ENCODE data around the gene NABP1. TPM values are rescaled to one million over a fixed set of nuclear protein-coding genes. Genes with fewer than 3 reads are reported as not detected.

NABP1 gene
- total RNA-seq, 3 donors from 2014 or later: 22.1 to 29.8 (median 27.6) TPM

DNA sequence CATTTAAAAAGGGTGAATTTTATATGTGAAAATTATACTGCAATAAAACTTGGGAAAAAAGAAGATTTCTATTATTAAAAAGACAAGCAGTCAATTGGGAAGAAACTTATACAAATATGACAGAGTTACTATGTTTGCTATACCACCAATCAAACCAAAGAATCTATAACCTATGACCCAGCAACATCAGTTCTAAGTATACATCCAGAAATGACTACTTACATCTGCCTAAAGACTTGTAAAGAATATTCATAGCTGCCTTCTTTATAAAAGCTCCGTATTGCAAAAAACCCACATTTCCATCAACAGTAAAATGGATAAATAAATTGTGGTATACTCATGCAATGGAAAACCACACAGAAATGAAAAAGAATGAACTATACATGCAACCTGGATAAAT, 32.9 kb upstream of the NABP1 start:
- DNase-seq (no peak), ATAC-seq (no peak)
- H3K4me1 ChIP-seq (ENCODE audit: low read depth): peaks cover 6% of the 10 kb centered on the region
- H3K9me3 ChIP-seq: no peaks in the 10 kb centered on the region
- intact Hi-C loops (cut with DNase I, micrococcal nuclease): no loop called here
- TF ChIP-seq, protein P1, sequence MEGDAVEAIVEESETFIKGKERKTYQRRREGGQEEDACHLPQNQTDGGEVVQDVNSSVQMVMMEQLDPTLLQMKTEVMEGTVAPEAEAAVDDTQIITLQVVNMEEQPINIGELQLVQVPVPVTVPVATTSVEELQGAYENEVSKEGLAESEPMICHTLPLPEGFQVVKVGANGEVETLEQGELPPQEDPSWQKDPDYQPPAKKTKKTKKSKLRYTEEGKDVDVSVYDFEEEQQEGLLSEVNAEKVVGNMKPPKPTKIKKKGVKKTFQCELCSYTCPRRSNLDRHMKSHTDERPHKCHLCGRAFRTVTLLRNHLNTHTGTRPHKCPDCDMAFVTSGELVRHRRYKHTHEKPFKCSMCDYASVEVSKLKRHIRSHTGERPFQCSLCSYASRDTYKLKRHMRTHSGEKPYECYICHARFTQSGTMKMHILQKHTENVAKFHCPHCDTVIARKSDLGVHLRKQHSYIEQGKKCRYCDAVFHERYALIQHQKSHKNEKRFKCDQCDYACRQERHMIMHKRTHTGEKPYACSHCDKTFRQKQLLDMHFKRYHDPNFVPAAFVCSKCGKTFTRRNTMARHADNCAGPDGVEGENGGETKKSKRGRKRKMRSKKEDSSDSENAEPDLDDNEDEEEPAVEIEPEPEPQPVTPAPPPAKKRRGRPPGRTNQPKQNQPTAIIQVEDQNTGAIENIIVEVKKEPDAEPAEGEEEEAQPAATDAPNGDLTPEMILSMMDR (IDR thresholded peaks at IDR 0.05): no peak
- no peak overlapping the region for H3K4me3 ChIP-seq
- H3K36me3 ChIP-seq (ENCODE audit: low read depth): no peaks in the 10 kb centered on the region

DNA sequence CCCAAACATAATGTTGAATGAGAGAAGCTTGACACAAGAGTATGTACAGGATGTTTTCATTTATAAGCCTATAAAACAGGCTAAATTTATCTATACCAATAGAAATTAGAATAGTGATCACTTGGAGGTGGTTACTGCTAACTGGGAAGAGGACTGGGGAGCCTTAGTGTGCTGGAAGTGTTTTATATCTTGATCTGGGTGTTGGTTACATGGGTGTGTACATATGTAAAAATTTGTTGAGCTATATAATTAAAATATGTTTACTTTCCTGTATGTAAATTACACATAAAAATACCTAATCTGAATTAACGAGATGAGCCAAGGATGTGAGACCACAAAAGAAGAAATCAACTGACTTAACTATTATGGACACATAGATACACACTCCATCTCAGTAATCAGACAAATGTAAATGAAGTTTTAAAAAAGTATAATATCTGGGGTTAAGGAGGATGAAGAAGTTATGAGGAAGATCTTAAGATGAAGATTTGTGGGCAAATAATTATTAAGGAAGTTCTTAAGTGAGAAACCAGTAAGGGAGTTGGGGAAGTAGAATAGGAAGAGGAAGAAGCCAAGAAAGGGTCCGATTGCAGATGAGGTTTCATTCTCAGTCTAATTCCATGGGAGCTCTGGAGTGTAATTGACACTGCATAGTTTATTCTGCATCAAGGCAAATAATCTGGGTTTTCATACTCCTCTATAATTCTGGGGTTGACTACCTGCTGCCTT, 32.3 kb upstream of the NABP1 start:
- peaks cover 6% of the 10 kb centered on the region for H3K4me1 ChIP-seq (ENCODE audit: low read depth)
- H3K4me3 ChIP-seq: no peak overlapping the region
- DNase-seq: no peak
- H3K36me3 ChIP-seq (ENCODE audit: low read depth): no peaks in the 10 kb centered on the region
- TF ChIP-seq, protein P1 (IDR thresholded peaks at IDR 0.05): no peak
- intact Hi-C loops (cut with DNase I, micrococcal nuclease): no loop called here
- peak; percentile 23 for ATAC-seq
- no peaks in the 10 kb centered on the region for H3K9me3 ChIP-seq

DNA sequence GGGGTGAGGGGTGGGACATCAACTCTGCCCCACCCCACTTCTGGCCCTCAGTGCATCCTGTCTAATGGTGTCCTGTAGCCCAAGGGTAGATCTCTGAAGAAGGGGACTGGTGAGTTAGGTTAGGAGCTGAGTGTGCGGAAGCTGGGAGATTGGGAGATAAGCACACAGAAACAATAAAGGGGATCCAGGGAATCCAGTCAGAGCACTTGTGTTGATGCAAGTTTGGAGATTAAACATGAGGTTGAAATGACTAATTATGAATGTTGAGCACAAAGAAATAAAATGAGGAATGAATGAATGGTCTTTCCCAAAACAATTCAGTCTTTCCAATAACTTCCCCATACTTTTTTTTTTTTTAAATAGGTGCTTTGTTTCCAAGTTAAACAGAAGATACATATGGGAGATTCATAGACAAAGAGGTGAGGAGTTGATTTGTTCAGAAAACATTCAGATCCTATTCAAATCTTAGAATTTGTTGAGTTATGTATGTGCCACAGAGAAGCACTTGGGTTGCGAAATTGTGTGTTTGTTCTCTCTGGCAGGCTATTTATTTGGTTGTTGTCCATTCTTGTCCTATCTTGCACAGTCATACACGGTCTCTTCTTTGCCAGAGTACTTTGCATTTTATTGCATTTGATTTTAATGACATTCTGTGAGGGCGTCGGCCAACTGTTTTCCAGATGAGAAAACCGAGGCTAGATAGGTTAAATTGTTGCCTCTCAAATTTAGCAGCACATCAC, 31.6 kb upstream of the NABP1 start:
- DNase-seq (no peak), ATAC-seq (peak; percentile 14)
- TF ChIP-seq, protein P1 (IDR thresholded peaks at IDR 0.05): no peak
- Histone ChIP-seq H3K4me1 (ENCODE audit: low read depth) (peaks cover 6% of the 10 kb centered on the region), H3K4me3 (no peak overlapping the region), H3K36me3 (ENCODE audit: low read depth) (no peaks in the 10 kb centered on the region), H3K9me3 (no peaks in the 10 kb centered on the region)
- intact Hi-C loops (cut with DNase I, micrococcal nuclease): no loop called here

DNA sequence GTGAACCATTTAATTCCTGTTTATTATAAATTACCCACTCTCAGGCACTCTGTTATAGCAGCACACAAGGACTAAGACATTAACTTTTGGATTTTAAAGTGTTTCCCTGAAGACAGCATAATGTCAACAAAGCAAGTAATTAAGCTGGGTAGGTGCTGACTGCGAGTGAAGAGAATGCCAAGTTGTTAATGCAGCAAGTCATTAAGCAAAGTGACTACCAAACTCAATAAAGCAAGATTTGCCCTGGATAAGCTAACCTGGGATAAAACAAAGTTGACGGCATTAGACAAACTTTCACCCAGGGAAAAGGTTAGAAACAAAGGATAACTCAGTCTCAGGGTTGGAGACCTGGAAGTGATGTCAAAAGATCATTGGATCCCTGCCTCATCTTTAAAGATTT, 28.4 kb upstream of the NABP1 start:
- ATAC-seq (no peak), DNase-seq (no peak)
- Histone ChIP-seq H3K9me3 (no peaks in the 10 kb centered on the region), H3K4me3 (no peak overlapping the region), H3K36me3 (ENCODE audit: low read depth) (no peaks in the 10 kb centered on the region), H3K4me1 (ENCODE audit: low read depth) (peaks cover under 1% of the 10 kb centered on the region)
- intact Hi-C loops (cut with DNase I, micrococcal nuclease): no loop called here
- TF ChIP-seq, protein P1 (IDR thresholded peaks at IDR 0.05): no peak

DNA sequence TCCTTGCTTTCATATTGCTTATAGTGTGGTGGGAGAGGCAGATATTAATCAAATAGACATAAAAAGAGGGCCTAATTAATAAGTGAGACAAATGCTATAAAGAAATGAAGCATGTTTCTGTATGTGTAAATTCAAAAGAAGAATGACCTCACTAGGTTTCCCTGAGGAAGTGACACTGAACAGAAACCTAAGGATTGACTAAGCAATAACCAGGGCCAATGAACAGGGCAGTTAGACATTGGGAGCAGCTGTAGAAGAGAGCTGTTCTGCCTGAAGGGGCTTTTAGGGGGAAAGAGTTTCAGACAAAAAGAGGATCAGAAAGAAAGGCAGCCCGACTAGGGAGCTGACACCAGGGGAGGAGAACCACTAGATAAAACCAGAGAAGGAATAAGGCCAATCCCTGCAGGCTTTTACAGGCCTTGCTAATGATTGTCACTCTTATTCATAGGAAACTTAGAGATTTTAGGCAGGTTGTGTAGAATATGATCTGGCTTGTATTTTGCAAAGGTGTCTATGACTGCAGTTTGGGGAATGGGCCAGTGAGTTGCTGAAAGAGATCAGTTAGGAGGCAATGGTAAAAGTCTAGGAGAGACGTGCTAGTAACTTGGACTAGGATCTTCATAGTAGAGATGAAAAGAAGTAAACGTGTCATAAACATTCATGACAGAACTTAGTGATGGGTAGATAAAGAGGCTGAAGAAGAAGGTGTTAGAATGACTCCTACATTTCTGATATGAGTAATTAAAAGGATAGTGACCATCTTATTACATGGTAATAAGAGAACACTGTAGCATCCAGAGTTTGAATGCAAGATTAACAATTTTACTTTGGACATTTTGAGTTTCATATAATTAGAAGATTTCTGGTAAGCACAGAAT, 26.8 kb upstream of the NABP1 start:
- no peaks in the 10 kb centered on the region for H3K9me3 ChIP-seq
- ATAC-seq (peak; percentile 24), DNase-seq (no peak)
- TF ChIP-seq, protein P1 (IDR thresholded peaks at IDR 0.05): no peak
- H3K4me3 ChIP-seq: no peak overlapping the region
- H3K36me3 ChIP-seq (ENCODE audit: low read depth): no peaks in the 10 kb centered on the region
- no peaks in the 10 kb centered on the region for H3K4me1 ChIP-seq (ENCODE audit: low read depth)
- intact Hi-C loops (cut with DNase I, micrococcal nuclease): no loop called here
